NB4 (cell line): Measurements from ENCODE around the gene CDV3.

ENCODE experiments used
- DNase-seq: peaks from one replicate; pipeline ENCODE4 v3.0.0; 2010; ENCODE audit warnings: low read depth
- H3K4me3 ChIP-seq: one replicate; pipeline ENCODE4 v1.5.1; 2011; ENCODE audit warnings: mild to moderate bottlenecking, low read depth, low read length, moderate library complexity
- CTCF ChIP-seq: IDR thresholded peaks from one replicate; pipeline ENCODE4 v1.5.1; 2012; ENCODE audit warnings: low read depth, low read length
- MAX ChIP-seq: IDR thresholded peaks from 2 replicates; pipeline ENCODE4 v1.6.1; 2011; ENCODE audit warnings: low read depth, low read length
- MYC ChIP-seq: IDR thresholded peaks from 2 replicates; pipeline ENCODE4 v1.6.1; 2011; ENCODE audit warnings: low read depth, low read length
- POLR2A ChIP-seq: IDR thresholded peaks from 2 replicates; pipeline ENCODE4 v1.6.1; 2011; ENCODE audit warnings: mild to moderate bottlenecking; ENCODE audit not compliant: insufficient read length; ENCODE audit errors: extremely low read depth

Gene CDV3

GRCh38 chr3:133563186-133563591, 10.3 kb upstream of the CDV3 start:
- DNase-seq: no peak
- no peak for TF ChIP-seq MAX
- TF ChIP-seq MYC: no peak
- no peak for TF ChIP-seq CTCF
- TF ChIP-seq POLR2A: no peak
- H3K4me3 ChIP-seq: no peak overlapping the region

GRCh38 chr3:133563816-133564215, 9.7 kb upstream of the CDV3 start:
- DNase-seq: no peak
- no peak overlapping the region for H3K4me3 ChIP-seq
- TF ChIP-seq MYC (no peak), CTCF (no peak), POLR2A (no peak), MAX (no peak)

- no peak for TF ChIP-seq CTCF
- TF ChIP-seq POLR2A: no peak
- no peak for TF ChIP-seq MAX
- no peak for TF ChIP-seq MYC
- H3K4me3 ChIP-seq: no peak overlapping the region
These were observed 5.0 kb upstream of the CDV3 start for GRCh38 chr3:133568294-133569014.

GRCh38 chr3:133570139-133570936, 3.1 kb upstream of the CDV3 start:
- DNase-seq: no peak
- TF ChIP-seq MAX: no peak
- no peak overlapping the region for H3K4me3 ChIP-seq

More at GRCh38 chr3:133568294-133569014, 5.0 kb upstream of the CDV3 start:
- no peak for DNase-seq

- no peak overlapping the region for H3K4me3 ChIP-seq
- no peak for DNase-seq
- TF ChIP-seq MYC: no peak
- no peak for TF ChIP-seq MAX
- TF ChIP-seq CTCF: no peak
- TF ChIP-seq POLR2A: no peak
These were observed 2.6 kb upstream of the CDV3 start for GRCh38 chr3:133570937-133571320.
